Esophagus muscularis mucosa (tissue), 4 donors: ENCODE results near the gene METAP1. TPM values are rescaled to one million over a fixed set of nuclear protein-coding genes. Genes with fewer than 3 reads are reported as not detected.
"Not testable (repeated sequence)": the region's sequence is repeated elsewhere in the genome, so short reads cannot be mapped to it uniquely, and the experiment has no call there.

ENCODE experiments used
- DNase-seq: peaks from one replicate; pipeline ENCODE4 v3.0.0-alpha.2; 2017; ENCODE audit errors: extremely low spot score
- H3K27ac ChIP-seq, 4 donors: fragments of 200-600 bp; sonication (generic); replicated peaks in 1 of 4; 1 replicate in 3 of 4; 2 replicates in 1 of 4; pipeline ENCODE4 v1.5.1; 2016 to 2019; ENCODE audit warnings: mild to moderate bottlenecking in 1 of 4
- H3K27me3 ChIP-seq, 4 donors: fragments of 200-600 bp; sonication (generic); one replicate each; pipeline versions ENCODE4 v1.5.1 to v1.6.0; 2016 to 2019
- H3K36me3 ChIP-seq, 4 donors: fragments of 200-600 bp; sonication (generic); one replicate each; pipeline ENCODE4 v1.5.1; 2016 to 2019
- H3K4me1 ChIP-seq, 4 donors: fragments of 200-600 bp; sonication (generic); one replicate each; pipeline ENCODE4 v1.5.1; 2016 to 2019
- H3K4me3 ChIP-seq, 4 donors: fragments of 200-600 bp; sonication (generic); 1 replicate in 2 of 4; 2 replicates in 2 of 4; pipeline ENCODE4 v1.5.1; 2016 to 2019; ENCODE audit warnings: mild to moderate bottlenecking in 4 of 4, moderate library complexity in 1 of 4
- H3K9me3 ChIP-seq, 4 donors: fragments of 200-600 bp; sonication (generic); 1 replicate in 3 of 4; 2 replicates in 1 of 4; pipeline ENCODE4 v1.5.1; 2016 to 2019
- EP300 ChIP-seq: sonication (generic); formaldehyde crosslinking; IDR thresholded peaks from one replicate; pipeline ENCODE4 v1.6.1; 2017; ENCODE audit warnings: antibody characterized with exemption
- POLR2A ChIP-seq: fragments of 450-650 bp; IDR thresholded peaks from one replicate; pipeline ENCODE4 v1.6.1; 2017; ENCODE audit warnings: antibody characterized with exemption, moderate library complexity, mild to moderate bottlenecking, low read depth
- POLR2AphosphoS5 ChIP-seq, 2 donors: sonication (generic); formaldehyde crosslinking; IDR thresholded peaks; one replicate each; pipeline ENCODE4 v1.6.1; 2017; ENCODE audit warnings: antibody characterized with exemption in 2 of 2
- WGBS: methylation state at CpG from one replicate; pipeline ENCODE4 v1.1.5; 2018; 5-methylcytosine and 5-hydroxymethylcytosine counted together
- intact Hi-C: fragments of 100-400 bp; cut with DNase I; formaldehyde crosslinking; loops from one replicate; pipeline ENCODE4 v1.15.1; 2023
- total RNA-seq, 4 donors: library from RNA; depleted of rRNA; stranded (reverse); fragments of >200 nt; gene quantifications; one replicate each; pipeline versions ENCODE4 v1.1.0 to v1.2.1, GENCODE V29; 2016
- TF ChIP-seq, protein P1 (sequence below), 3 experiments: fragments of 200-600 bp in 2 of 3; fragments of 450-650 bp in 1 of 3; sonication (generic) in 2 of 3; IDR thresholded peaks; one replicate each; pipeline ENCODE4 v1.5.1; 2017 to 2019; ENCODE audit warnings: antibody characterized with exemption in 3 of 3, mild to moderate bottlenecking in 2 of 3, moderate library complexity in 1 of 3

Gene METAP1
- total RNA-seq, 4 donors from 2014 or later = 38.4 to 58.1 (median 50.7) TPM

GRCh38 chr4:99079625-99080295 is 84.2 kb downstream of the METAP1 start:
- 82% methylated on average over 5 of the region's 5 CpGs for WGBS
- peak overlapping the region in 1 of 4 donors; percentile 8 for H3K27ac ChIP-seq
- peaks cover 63 to 100% (median 88%) of the 10 kb centered on the region in 4 donors for H3K36me3 ChIP-seq
- H3K9me3 ChIP-seq = no peaks in the 10 kb centered on the region
- H3K4me1 ChIP-seq = peaks cover 11 to 63% (median 52%) of the 10 kb centered on the region in 4 donors
- intact Hi-C loops = no loop called here
- no peak overlapping the region for H3K4me3 ChIP-seq
- no peak for DNase-seq
- TF ChIP-seq POLR2A (no peak), EP300 (no peak), POLR2AphosphoS5 (IDR thresholded peaks at IDR 0.05) (no peak)
- TF ChIP-seq, protein P1, sequence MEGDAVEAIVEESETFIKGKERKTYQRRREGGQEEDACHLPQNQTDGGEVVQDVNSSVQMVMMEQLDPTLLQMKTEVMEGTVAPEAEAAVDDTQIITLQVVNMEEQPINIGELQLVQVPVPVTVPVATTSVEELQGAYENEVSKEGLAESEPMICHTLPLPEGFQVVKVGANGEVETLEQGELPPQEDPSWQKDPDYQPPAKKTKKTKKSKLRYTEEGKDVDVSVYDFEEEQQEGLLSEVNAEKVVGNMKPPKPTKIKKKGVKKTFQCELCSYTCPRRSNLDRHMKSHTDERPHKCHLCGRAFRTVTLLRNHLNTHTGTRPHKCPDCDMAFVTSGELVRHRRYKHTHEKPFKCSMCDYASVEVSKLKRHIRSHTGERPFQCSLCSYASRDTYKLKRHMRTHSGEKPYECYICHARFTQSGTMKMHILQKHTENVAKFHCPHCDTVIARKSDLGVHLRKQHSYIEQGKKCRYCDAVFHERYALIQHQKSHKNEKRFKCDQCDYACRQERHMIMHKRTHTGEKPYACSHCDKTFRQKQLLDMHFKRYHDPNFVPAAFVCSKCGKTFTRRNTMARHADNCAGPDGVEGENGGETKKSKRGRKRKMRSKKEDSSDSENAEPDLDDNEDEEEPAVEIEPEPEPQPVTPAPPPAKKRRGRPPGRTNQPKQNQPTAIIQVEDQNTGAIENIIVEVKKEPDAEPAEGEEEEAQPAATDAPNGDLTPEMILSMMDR (IDR thresholded peaks at IDR 0.05) = no peak
- no peaks in the 10 kb centered on the region for H3K27me3 ChIP-seq

GRCh38 chr4:99080869-99081268 is 85.3 kb downstream of the METAP1 start:
- Histone ChIP-seq H3K4me1 (peaks cover 11 to 75% (median 63%) of the 10 kb centered on the region in 4 donors), H3K36me3 (peaks cover 56 to 100% (median 81%) of the 10 kb centered on the region in 4 donors), H3K27ac (peak overlapping the region in 1 of 4 donors; percentile 8)
- H3K9me3 ChIP-seq, intact Hi-C loops, H3K4me3 ChIP-seq, H3K27me3 ChIP-seq, DNase-seq: not testable (repeated sequence)
- 66% methylated on average over 6 of the region's 6 CpGs for WGBS

GRCh38 chr4:99082192-99082591 is 86.7 kb downstream of the METAP1 start:
- no peaks in the 10 kb centered on the region for H3K27me3 ChIP-seq
- no peaks in the 10 kb centered on the region for H3K9me3 ChIP-seq
- 89% methylated on average over 5 of the region's 5 CpGs for WGBS
- H3K27ac ChIP-seq = no peak overlapping the region
- DNase-seq = no peak
- intact Hi-C loops = no loop called here
- no peak for TF ChIP-seq POLR2A
- TF ChIP-seq, protein P1 (IDR thresholded peaks at IDR 0.05) = no peak
- no peak for TF ChIP-seq POLR2AphosphoS5 (IDR thresholded peaks at IDR 0.05)
- TF ChIP-seq EP300 = no peak
- peaks cover 47 to 87% (median 70%) of the 10 kb centered on the region in 4 donors for H3K36me3 ChIP-seq
- H3K4me3 ChIP-seq = peak overlapping the region in 1 of 4 donors; percentile 11
- H3K4me1 ChIP-seq = peaks cover 11 to 86% (median 75%) of the 10 kb centered on the region in 4 donors

DNA sequence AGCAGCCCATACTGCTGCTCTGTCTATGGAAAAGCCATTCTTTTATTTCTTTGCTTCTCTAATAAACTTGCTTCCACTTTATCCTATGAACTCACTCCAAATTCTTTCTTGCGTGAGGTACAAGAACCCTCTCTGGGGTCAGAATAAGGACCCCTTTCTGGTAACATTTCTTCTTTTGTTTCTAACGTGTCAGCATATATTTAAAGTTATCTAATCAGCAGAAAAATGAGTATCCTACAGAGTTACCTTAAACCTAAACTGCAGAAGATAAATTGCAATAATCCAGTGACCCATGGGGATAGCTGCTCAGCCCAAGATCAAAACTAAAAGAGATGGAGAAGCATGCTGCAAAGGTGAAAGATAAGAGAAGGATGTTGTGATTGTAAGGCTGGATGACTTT is 89.1 kb downstream of the METAP1 start:
- H3K9me3 ChIP-seq = no peaks in the 10 kb centered on the region
- 87% methylated on average over 2 of the region's 2 CpGs for WGBS
- H3K4me1 ChIP-seq = peaks cover 6 to 80% (median 66%) of the 10 kb centered on the region in 4 donors
- peaks cover 39 to 63% (median 51%) of the 10 kb centered on the region in 4 donors for H3K36me3 ChIP-seq
- no peaks in the 10 kb centered on the region for H3K27me3 ChIP-seq
- no peak for DNase-seq
- H3K4me3 ChIP-seq = peak overlapping the region in 1 of 4 donors; percentile 74
- TF ChIP-seq, protein P1 (IDR thresholded peaks at IDR 0.05) = no peak
- no peak for TF ChIP-seq EP300
- no peak for TF ChIP-seq POLR2AphosphoS5 (IDR thresholded peaks at IDR 0.05)
- TF ChIP-seq POLR2A = no peak
- H3K27ac ChIP-seq = peak overlapping the region in 2 of 4 donors; percentile 26 to 46
- intact Hi-C loops = no loop called here

- Histone ChIP-seq H3K27ac (peak overlapping the region; percentile 90 to 96 (median 94)), H3K9me3 (no peaks in the 10 kb centered on the region), H3K4me1 (peaks cover 8 to 79% (median 67%) of the 10 kb centered on the region in 4 donors), H3K27me3 (no peaks in the 10 kb centered on the region), H3K4me3 (peak overlapping the region; percentile 68 to 81 (median 74)), H3K36me3 (peaks cover 13 to 28% (median 19%) of the 10 kb centered on the region in 4 donors)
- TF ChIP-seq POLR2AphosphoS5 (IDR thresholded peaks at IDR 0.05) (peak; percentile 19 to 65), POLR2A (no peak), EP300 (no peak)
- TF ChIP-seq, protein P1 (IDR thresholded peaks at IDR 0.05) = no peak
- DNase-seq = peak; percentile 95
- WGBS = 12% methylated on average over 6 of the region's 15 CpGs
- intact Hi-C loops = no loop called here
Observed at GRCh38 chr4:99088023-99088449, 92.5 kb downstream of the METAP1 start.
